Measurements from ENCODE around the gene AKIRIN2.
"Not testable (repeated sequence)": the region's sequence is repeated elsewhere in the genome, so short reads cannot be mapped to it uniquely, and the experiment has no call there.

DNA sequence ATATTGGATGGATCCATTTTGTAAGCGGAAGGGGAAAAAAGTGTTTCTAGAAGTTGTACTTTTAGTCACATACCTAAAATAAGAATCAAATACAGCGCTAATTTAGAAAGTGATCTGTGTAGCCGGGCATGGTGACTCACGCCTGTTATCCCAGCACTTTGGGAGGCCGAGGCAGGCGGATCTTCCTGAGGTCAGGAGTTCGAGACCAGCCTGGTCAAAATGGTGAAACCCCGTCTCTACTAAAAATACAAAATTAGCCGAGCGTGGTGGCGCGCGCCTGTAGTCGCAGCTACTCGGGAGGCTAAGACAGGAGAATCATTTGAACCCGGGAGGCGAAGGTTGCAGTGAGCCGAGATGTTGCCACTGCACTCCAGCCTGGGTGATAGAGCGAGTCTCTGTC lies 1.0 kb upstream of the AKIRIN2 start:
- TF ChIP-seq ESRRA (IDR thresholded peaks at IDR 0.05; ENCODE audit: low read length); EZH2 (IDR thresholded peaks at IDR 0.05; ENCODE audit: borderline replicate concordance, control insufficient read depth, low read depth, low read length); ZBED1 (IDR thresholded peaks at IDR 0.05; ENCODE audit: borderline replicate concordance): not testable (repeated sequence)

Measured in GM12878 (cell line).